Astrocyte of the spinal cord (primary cell): ENCODE results near the gene CLGN.

Experiments used
- DNase-seq: peaks from one replicate; pipeline ENCODE4 v3.0.0; 2011; ENCODE audit warnings: low read depth, low spot score
- H3K4me3 ChIP-seq: 2 replicates; pipeline ENCODE4 v1.5.1; 2011; ENCODE audit warnings: low read depth, mild to moderate bottlenecking, low read length, moderate library complexity
- CTCF ChIP-seq: IDR thresholded peaks from 2 replicates; pipeline ENCODE4 v1.5.1; 2012; ENCODE audit warnings: low read depth, mild to moderate bottlenecking, low read length, inconsistent platforms
- in situ Hi-C: cut with HindIII; loops from 2 replicates; pipeline ENCODE4 v1.10.0; 2017; ENCODE audit warnings: low sequenced_read_pairs

The CLGN gene

GRCh38 chr4:140427106-140427918, at the start of gene CLGN:
CLGN (minus strand) TSS chr4:140427648; CDS start chr4:140413078, 14,570 bp downstream.
- in situ Hi-C loops: no loop called here
- peak; percentile 47 for TF ChIP-seq CTCF
- H3K4me3 ChIP-seq: peak within 1 kb of the TSS; percentile 57
- DNase-seq: peak; percentile 61

GRCh38 chr4:140472156-140472555, 44.7 kb upstream of the CLGN start:
- no peak for TF ChIP-seq CTCF
- in situ Hi-C loops: no loop called here
- H3K4me3 ChIP-seq: no peak overlapping the region
- DNase-seq: no peak

- no peak overlapping the region for H3K4me3 ChIP-seq
- TF ChIP-seq CTCF: no peak
- in situ Hi-C loops: no loop called here
- no peak for DNase-seq
These were observed 42.6 kb upstream of the CLGN start for GRCh38 chr4:140469791-140470733.

GRCh38 chr4:140466146-140466545, 38.7 kb upstream of the CLGN start:
- no peak for DNase-seq
- TF ChIP-seq CTCF: no peak
- in situ Hi-C loops: no loop called here
- H3K4me3 ChIP-seq: no peak overlapping the region

GRCh38 chr4:140463614-140464013, 36.2 kb upstream of the CLGN start:
- in situ Hi-C loops: no loop called here
- no peak for TF ChIP-seq CTCF
- no peak for DNase-seq
- no peak overlapping the region for H3K4me3 ChIP-seq

GRCh38 chr4:140463182-140463581, 35.7 kb upstream of the CLGN start:
- no peak for DNase-seq
- no peak overlapping the region for H3K4me3 ChIP-seq
- in situ Hi-C loops: no loop called here
- TF ChIP-seq CTCF: no peak
